Esophagus squamous epithelium (tissue), 5 donors: ENCODE results near the gene RBM46. TPM values are rescaled to one million over a fixed set of nuclear protein-coding genes. Genes with fewer than 3 reads are reported as not detected.

Source experiments
- DNase-seq: peaks from one replicate; lab custom pipeline; 2025; lab: John Stamatoyannopoulos, UW
- H3K27ac ChIP-seq, 4 donors: fragments of 200-600 bp; sonication (generic); one replicate each; pipeline ENCODE4 v1.5.1; 2016 to 2019; ENCODE audit warnings: mild to moderate bottlenecking in 1 of 4
- H3K27me3 ChIP-seq, 4 donors: fragments of 200-600 bp; sonication (generic); 1 replicate in 3 of 4; 2 replicates in 1 of 4; pipeline versions ENCODE4 v1.5.1 to v1.6.0; 2017 to 2021; ENCODE audit warnings: antibody characterized with exemption in 1 of 4
- H3K36me3 ChIP-seq, 3 donors: fragments of 200-600 bp; sonication (generic); one replicate each; pipeline ENCODE4 v1.5.1; 2016 to 2019
- H3K4me1 ChIP-seq, 3 donors: fragments of 200-600 bp; sonication (generic); one replicate each; pipeline ENCODE4 v1.5.1; 2017 to 2019
- H3K4me3 ChIP-seq, 4 donors: fragments of 200-600 bp; sonication (generic); 1 replicate in 3 of 4; 2 replicates in 1 of 4; pipeline ENCODE4 v1.5.1; 2016 to 2019; ENCODE audit warnings: mild to moderate bottlenecking in 2 of 4, moderate library complexity in 1 of 4
- H3K9me3 ChIP-seq, 3 donors: fragments of 200-600 bp; sonication (generic); one replicate each; pipeline ENCODE4 v1.5.1; 2016 to 2019
- CTCF ChIP-seq, 6 experiments: fragments of 450-650 bp in 4 of 6; fragments of 200-600 bp in 2 of 6; sonication (generic) in 2 of 6; IDR thresholded peaks; one replicate each; pipeline ENCODE4 v1.5.1; 2016 to 2019; ENCODE audit warnings: antibody characterized with exemption in 6 of 6, mild to moderate bottlenecking in 4 of 6, moderate library complexity in 4 of 6
- POLR2A ChIP-seq, 4 donors: fragments of 450-650 bp; IDR thresholded peaks; one replicate each; pipeline ENCODE4 v1.6.1; 2017; ENCODE audit warnings: antibody characterized with exemption in 4 of 4, mild to moderate bottlenecking in 4 of 4, moderate library complexity in 3 of 4
- WGBS, 2 donors: methylation state at CpG; one replicate each; pipeline ENCODE4 v1.1.5; 2018; 5-methylcytosine and 5-hydroxymethylcytosine counted together
- intact Hi-C: fragments of 100-400 bp; cut with DNase I; formaldehyde crosslinking; loops from one replicate; pipeline ENCODE4 v1.15.0; 2022
- total RNA-seq, 4 donors: library from RNA; depleted of rRNA; stranded (reverse); fragments of >200 nt; gene quantifications; one replicate each; pipeline ENCODE4 v1.1.0, GENCODE V29; 2016
- donor health status: DM: yes; HTN: yes; CAD: no.

Gene RBM46
- total RNA-seq, 4 donors from 2014 or later = not detected

DNA sequence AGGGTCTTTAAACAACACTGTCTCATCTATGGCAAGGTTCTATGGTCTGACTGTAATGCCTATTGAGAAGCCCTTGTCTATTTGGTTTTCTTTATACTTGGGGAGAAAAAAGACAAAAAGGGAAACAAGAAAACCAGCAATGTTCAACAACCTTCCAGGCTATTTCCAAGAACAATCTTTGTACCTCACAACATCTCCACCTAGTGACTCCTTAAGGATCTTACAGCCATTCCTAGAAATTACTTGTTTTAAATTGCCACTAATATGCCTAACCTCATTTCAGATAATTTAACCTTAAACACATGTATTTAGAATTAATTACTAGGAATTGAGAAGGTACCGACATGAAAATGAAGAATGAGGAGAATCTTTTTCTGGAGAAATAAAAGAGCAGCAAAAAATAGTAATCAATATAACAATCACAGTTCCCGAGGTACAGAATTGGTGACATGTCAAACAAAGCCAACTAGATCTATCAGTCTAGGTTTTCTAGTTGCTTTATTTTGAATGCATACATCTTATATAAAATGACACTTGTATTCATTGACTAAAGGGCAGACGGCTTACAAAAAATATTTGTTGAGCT lies 1.6 kb upstream of the RBM46 start:
- H3K9me3 ChIP-seq = no peaks in the 10 kb centered on the region
- TF ChIP-seq CTCF (IDR thresholded peaks at IDR 0.05) = peak in 5 of 6 experiments; percentile 11 to 59 (median 26)
- no peak for TF ChIP-seq POLR2A (IDR thresholded peaks at IDR 0.05)
- DNase-seq = no peak
- H3K27ac ChIP-seq = no peak overlapping the region
- WGBS, 2 donors = 30 to 31% methylated on average over 3 of the region's 3 CpGs
- intact Hi-C loops = no loop called here
- peaks cover 0 to 15% (median 0%) of the 10 kb centered on the region in 4 donors for H3K27me3 ChIP-seq
- no peaks in the 10 kb centered on the region for H3K36me3 ChIP-seq
- H3K4me3 ChIP-seq = no peak overlapping the region
- H3K4me1 ChIP-seq = no peaks in the 10 kb centered on the region

GRCh38 chr4:154781983-154782293 lies 866 bp downstream of the RBM46 start:
- no peak for TF ChIP-seq CTCF (IDR thresholded peaks at IDR 0.05)
- TF ChIP-seq POLR2A (IDR thresholded peaks at IDR 0.05) = no peak
- peaks cover 0 to 15% (median 0%) of the 10 kb centered on the region in 4 donors for H3K27me3 ChIP-seq
- no peak for DNase-seq
- H3K9me3 ChIP-seq = no peaks in the 10 kb centered on the region
- no peak overlapping the region for H3K4me3 ChIP-seq
- intact Hi-C loops = no loop called here
- H3K27ac ChIP-seq = no peak overlapping the region
- 86 to 87% methylated on average over 2 to 15 of the region's 18 CpGs for WGBS, 2 donors
- H3K4me1 ChIP-seq = no peaks in the 10 kb centered on the region
- no peaks in the 10 kb centered on the region for H3K36me3 ChIP-seq

- WGBS, 2 donors = 8 to 18% methylated on average over 3 of the region's 3 CpGs
- H3K4me1 ChIP-seq = no peaks in the 10 kb centered on the region
- no peaks in the 10 kb centered on the region for H3K36me3 ChIP-seq
- H3K9me3 ChIP-seq = no peaks in the 10 kb centered on the region
- no peak overlapping the region for H3K27ac ChIP-seq
- H3K4me3 ChIP-seq = no peak overlapping the region
- TF ChIP-seq CTCF (IDR thresholded peaks at IDR 0.05) = peak in 4 of 6 experiments; percentile 48 to 73 (median 58)
- TF ChIP-seq POLR2A (IDR thresholded peaks at IDR 0.05) = no peak
- no peaks in the 10 kb centered on the region for H3K27me3 ChIP-seq
- no peak for DNase-seq
- intact Hi-C loops = no loop called here
Observed at GRCh38 chr4:154807042-154807630, 26.1 kb downstream of the RBM46 start.

DNA sequence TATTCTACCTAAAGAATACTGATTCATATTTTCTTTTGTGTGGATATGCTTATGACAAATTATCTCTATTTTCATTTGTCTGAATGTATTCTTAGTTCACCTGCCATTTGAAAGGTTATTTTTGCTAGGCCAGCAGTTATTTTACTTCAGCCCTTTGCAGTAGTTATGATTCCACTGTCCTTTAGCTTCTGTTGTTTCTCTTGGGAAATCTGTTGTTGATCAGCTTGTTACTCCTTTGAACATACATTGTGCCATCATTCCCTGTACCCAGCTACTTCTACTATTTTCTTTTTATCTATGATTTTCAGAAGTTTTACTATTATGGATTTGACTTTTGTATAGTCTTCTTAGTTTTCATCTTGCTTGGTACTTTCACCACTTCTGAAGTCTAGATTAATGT lies 37.2 kb downstream of the RBM46 start:
- intact Hi-C loops = no loop called here
- Histone ChIP-seq H3K4me3 (no peak overlapping the region), H3K9me3 (no peaks in the 10 kb centered on the region), H3K27me3 (no peaks in the 10 kb centered on the region), H3K36me3 (no peaks in the 10 kb centered on the region), H3K27ac (no peak overlapping the region), H3K4me1 (no peaks in the 10 kb centered on the region)
- TF ChIP-seq POLR2A (IDR thresholded peaks at IDR 0.05) (no peak), CTCF (IDR thresholded peaks at IDR 0.05) (no peak)
- DNase-seq = no peak

DNA sequence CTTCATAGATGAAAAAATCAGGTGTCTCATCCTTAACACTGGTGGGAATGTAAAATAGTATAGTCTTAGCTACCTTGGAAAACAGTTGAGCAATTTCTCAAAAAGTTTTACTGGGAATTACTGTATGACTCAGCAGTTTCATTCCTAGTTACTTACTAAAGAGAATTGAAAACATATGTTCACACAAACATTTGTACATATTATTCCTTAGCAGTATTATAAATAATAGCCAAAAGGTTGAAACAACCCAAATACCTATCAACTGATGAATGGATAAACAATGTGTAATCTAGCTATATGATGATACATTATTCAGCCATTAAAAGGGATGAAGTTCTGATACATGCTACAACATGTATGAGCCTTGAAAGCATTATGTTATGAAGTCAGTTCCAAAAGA lies 41.7 kb downstream of the RBM46 start:
- no peaks in the 10 kb centered on the region for H3K4me1 ChIP-seq
- H3K27ac ChIP-seq = no peak overlapping the region
- H3K36me3 ChIP-seq = no peaks in the 10 kb centered on the region
- H3K27me3 ChIP-seq = no peaks in the 10 kb centered on the region
- DNase-seq = no peak
- TF ChIP-seq CTCF (IDR thresholded peaks at IDR 0.05) = no peak
- no peak for TF ChIP-seq POLR2A (IDR thresholded peaks at IDR 0.05)
- H3K4me3 ChIP-seq = no peak overlapping the region
- intact Hi-C loops = no loop called here
- H3K9me3 ChIP-seq = no peaks in the 10 kb centered on the region
